Inflammatory macrophage (primary cell): Measurements from ENCODE around the gene HAPLN1.
"Not testable (repeated sequence)": the region's sequence is repeated elsewhere in the genome, so short reads cannot be mapped to it uniquely, and the experiment has no call there.

ENCODE experiments used
- DNase-seq, 2 donors: peaks; one replicate each; pipeline ENCODE4 v3.0.0-alpha.2; 2020 to 2022
- total RNA-seq, 18 experiments: gene quantifications; one replicate each; lab custom pipeline; 2026; ENCODE audit warnings: mixed read lengths in 6 of 18, inconsistent platforms in 2 of 18; lab: John Stamatoyannopoulos, UW

The HAPLN1 gene
- total RNA-seq = 0 to 0.06 (median 0) reads per million in 18 experiments

GRCh38 chr5:83720836-83721537 lies at the start of gene HAPLN1:
HAPLN1 (minus strand) TSS chr5:83720855; CDS start chr5:83673523, 47,332 bp downstream.
- no peak for DNase-seq

DNA sequence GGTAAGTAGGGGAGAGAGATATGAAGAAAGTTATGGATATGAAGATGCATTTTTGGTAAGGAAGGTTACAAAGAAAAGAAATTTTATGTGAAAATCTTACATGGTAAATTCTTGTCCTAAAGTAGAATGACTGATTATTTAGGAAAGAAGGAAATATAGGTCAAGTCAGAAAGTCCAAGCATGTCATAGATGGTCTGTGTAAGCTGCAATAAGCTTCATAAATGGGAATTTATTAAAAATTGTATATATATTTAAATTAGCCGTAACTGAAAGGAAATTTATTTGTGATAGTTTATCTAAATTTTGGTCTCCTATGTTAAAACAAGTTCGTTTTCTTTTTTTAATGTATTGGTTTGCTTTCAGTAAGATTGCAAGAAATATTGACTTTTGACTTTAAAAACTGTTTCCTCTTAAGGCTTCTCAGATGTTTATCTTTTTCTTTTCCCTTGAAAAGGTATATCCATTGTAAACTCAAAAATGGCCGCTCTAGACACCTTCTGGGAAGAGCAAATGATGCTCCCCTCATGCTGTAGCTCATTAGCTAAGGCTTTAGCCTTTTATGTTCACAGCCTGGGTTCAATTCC lies 46.8 kb upstream of the HAPLN1 start:
- DNase-seq = no peak

DNA sequence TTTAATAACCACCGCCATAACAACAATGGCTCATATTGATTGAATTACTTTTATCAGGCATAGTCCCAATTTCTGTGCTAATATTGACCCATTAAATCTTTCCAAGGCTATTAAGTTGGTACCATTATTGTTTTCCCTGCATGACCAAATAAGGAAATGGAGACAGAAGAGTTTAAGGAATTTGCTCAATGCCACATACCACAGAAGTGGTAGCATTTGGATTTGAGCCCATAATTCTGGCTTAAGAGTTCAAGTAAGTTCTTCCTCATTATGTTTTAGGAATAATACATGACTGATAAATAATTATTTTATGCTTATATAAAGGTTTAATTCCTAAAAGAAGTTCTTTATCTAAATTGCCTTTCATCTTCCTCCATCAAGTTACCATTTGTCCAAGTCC lies 43.4 kb upstream of the HAPLN1 start:
- DNase-seq = no peak

DNA sequence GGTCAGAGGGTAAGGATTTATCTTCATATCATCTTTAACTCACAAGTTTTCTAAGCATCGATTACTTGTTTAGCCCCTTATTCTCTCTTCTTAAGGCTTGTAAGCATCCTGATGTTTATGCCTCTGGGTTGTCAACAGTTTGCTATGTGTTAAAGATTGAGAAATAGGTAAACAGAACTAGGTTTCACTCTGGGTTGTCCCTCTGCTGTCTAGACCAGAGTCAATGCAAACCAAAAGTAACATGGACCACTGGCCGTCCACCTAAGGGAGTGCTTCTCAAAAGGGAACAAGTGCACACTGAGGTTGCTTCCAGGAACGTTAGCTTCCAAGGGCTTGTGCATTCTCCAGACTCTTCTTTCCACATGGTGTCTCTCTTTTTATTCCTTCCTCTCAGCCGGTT lies 39.9 kb upstream of the HAPLN1 start:
- no peak for DNase-seq

DNA sequence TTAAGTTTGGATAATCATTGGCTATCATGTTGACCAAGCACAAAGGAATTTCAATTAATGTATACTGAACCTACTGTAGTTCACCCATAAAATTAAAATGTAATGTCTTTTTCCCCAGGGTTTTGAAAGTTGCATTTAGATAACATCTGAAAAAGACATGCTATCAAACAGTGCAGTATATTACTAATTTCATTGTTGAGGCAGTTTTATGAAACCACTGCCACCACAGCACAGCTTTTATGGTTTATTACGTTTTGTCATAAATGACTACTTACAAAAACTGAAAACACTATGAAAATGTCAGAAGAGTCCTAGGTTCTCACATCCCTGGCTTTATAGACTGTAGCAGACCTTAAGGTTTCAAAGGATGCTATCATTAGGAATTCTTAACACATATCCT lies 32.0 kb upstream of the HAPLN1 start:
- DNase-seq = no peak

- DNase-seq = no peak
Observed at GRCh38 chr5:83751201-83751600, 30.5 kb upstream of the HAPLN1 start.

DNA sequence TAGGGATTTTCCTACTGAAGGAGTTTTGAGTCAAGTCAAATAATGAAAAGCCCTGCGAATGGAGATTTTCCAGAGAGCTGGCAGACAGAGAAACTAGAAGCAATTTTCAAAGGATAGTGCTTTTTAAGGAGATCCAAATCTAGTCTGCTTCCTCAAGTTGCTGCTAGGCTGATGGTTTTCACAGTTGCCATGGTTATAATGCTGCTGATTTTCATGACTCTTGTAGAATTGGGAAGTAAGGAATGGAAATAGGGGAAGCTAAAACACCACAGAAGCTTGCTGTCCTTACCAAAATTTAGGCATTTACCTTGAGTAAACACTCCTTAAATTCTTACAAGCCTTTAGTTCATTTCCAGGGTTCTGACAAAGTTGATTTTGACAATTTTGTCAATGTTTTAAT lies 30.1 kb upstream of the HAPLN1 start:
- peak; percentile 44 to 58 for DNase-seq

DNA sequence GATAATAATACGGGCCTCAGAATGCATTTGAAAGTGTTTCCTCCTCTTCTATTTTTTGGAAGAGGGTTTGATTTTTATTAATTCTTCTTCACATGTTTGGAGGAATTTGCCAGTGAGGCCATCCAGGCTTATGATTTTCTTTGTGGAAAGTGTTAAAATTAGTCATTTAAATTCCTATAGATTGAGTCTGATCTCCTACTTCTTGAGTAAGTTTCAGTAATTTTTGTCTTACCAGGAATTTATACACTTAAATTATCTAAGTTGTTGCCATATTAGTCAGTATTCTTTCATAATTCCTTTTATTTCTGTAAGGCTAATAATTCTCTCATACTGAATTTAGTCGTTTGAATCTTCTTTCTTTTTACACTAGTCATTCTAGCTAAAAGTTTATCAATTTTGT lies 25.2 kb upstream of the HAPLN1 start:
- no peak for DNase-seq

GRCh38 chr5:83744821-83745220 lies 24.2 kb upstream of the HAPLN1 start:
- peak in 1 of 2 donors; percentile 7 for DNase-seq

GRCh38 chr5:83742089-83742488 lies 21.4 kb upstream of the HAPLN1 start:
- DNase-seq = no peak

DNA sequence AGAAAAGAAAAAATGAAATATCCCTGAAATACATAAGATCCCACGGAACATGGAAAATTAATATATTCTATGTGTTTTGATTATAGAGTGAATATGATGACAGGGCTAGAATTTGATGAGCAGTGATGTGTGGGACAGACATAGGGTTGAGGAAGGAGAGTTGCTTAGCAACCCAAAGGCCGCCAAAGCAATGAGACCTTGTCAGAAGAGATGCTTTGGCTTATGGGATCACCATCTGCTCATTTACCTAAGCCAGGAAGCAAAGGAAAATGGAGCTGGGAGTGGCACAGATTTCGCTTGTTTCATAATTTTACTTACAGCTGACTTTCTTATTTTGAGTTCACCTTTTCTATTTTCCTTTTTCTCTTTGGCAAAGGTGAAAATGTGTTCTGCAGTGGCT lies 20.9 kb upstream of the HAPLN1 start:
- DNase-seq = no peak

DNA sequence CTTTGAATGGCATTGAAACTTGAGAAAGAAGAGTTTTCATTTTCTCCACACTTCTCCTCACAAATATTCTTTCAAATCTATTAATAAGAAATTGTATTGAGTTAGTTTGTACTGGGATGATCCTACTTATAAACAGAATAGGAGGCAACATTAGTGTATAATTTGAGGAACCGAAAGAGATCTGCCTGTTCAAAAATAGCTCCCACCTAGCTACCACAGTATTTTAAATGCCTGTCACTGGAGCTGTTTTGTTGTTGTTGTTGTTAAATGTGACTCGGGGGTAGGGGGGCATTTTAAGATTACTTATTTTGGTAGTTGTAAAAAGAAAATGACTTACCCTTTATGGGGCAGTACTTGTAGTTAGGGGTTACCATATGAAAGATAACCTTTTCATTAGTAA lies 20.1 kb upstream of the HAPLN1 start:
- no peak for DNase-seq

- DNase-seq = not testable (repeated sequence)
Observed at GRCh38 chr5:83736169-83736568, 15.5 kb upstream of the HAPLN1 start.

GRCh38 chr5:83735058-83735457 lies 14.4 kb upstream of the HAPLN1 start:
- DNase-seq = not testable (repeated sequence)

GRCh38 chr5:83731638-83732037 lies 11.0 kb upstream of the HAPLN1 start:
- DNase-seq = no peak

- no peak for DNase-seq
Observed at GRCh38 chr5:83729362-83729761, 8.7 kb upstream of the HAPLN1 start.

- no peak for DNase-seq
Observed at GRCh38 chr5:83726912-83727311, 6.3 kb upstream of the HAPLN1 start.

DNA sequence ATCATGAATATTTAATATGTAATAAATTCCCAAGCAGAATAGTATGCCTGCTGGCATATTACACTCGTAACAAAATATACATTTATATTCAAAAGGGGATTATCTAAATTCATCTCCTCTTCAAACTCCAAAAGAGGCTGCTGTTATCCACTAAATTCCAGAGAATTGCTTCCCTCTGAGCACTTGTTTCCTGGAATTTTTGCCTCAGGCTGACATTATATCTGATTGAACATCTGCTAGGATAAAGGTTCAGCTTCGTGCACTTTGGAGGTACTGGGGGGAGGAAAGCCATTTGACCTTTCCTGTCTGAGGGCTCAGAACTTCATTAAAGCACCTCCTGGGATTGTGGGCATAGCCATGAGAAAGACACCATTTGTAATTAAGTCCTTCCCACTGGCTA lies 4.3 kb upstream of the HAPLN1 start:
- DNase-seq = no peak

GRCh38 chr5:83724001-83724400 lies 3.3 kb upstream of the HAPLN1 start:
- no peak for DNase-seq

DNA sequence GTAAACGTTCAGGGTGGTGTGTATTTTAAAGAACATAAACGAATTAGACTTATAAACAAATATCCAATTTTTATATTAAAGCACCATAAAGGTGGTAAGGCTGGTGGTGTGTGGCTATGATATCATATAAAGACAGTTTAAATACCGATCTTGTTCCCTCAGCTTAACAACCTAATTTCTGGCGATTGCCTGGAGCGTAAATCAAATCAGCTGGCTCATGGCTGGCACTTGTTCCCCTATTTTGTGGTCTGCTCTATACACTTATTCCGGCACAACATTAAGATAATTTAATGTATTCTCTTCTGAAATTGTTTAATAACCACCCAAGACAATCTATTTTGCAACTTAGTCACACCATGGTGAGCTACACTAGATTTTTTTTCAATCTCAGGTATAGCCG lies 2.4 kb upstream of the HAPLN1 start:
- DNase-seq = no peak

GRCh38 chr5:83721953-83722901 lies 1.6 kb upstream of the HAPLN1 start:
- DNase-seq = peak in 1 of 2 donors; percentile 12

DNA sequence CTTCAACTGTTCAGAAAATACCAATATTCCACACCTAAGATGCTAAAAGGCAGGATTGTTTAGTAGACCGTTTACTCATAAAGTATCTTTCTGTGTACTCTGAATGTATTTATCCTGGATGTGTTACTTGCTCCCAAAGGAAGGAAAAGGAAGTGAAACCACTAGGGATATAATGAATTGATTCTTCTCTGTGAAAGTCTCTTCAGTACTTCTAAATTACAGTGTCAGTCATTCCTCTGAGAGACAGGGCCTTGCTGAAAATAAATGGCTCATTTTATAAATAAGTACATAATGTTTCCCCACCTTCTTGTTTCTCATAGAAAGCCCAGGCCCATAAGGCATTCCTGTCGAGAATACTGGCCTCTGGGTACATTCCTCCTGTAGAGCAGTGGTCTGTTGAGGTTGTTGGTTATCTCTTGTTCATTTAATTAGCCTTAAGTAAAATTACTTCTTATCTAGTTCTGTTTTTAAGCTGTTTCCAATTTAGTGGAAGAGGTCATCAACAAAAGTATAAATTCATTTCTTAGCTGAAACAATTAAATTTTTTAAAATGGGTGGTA lies 1.6 kb downstream of the HAPLN1 start:
- no peak for DNase-seq

- DNase-seq = peak; percentile 42 to 51
Observed at GRCh38 chr5:83718195-83718825, 2.3 kb downstream of the HAPLN1 start.
